GM18505 (cell line): Measurements from ENCODE around the gene ZBTB45.

Experiments
- ATAC-seq: cut with Tn5 transposase; IDR thresholded peaks from one replicate; pipeline ENCODE4 v1.9.1; 2021; ENCODE audit not compliant: unreplicated experiment
- POLR2A ChIP-seq: IDR thresholded peaks from 4 replicates; pipeline ENCODE4 v1.6.1; 2011; ENCODE audit warnings: borderline replicate concordance; ENCODE audit not compliant: insufficient read depth, insufficient read length; ENCODE audit errors: extremely low read depth

Gene ZBTB45

DNA sequence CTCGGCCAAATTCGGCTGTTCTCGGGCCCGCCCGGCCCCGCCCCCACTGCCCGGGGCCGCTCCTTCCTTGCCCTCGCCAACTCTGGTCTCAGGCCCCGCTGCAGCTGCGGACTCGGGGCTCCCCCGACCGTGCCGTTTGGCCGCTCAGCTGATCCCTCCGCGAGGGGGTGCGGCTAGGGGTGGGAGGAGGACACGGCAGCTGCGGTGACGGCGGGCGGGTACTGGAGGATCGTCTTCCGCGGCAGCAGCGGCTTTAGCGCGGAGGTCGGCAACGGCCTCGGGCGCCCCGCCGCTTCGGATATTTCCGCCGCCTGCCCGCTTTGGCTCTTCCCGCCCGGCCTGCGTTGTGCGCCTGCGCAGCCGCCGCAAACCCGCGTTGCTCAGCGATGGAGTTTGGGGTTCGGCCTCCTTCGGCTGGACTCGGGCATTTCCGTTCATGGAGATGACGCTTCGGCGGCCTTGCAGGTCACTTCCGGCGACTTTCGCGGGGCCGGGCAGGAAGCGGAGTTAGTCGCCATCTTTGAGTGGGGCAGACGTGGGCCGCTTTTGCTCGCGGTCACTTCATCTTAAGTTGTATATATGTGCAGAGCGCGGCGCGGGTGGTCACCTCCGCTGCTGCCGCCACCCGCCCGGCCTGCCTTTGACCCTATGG, 39.1 kb upstream of the ZBTB45 start:
- ATAC-seq: peak; percentile 47
- peak; percentile 56 for TF ChIP-seq POLR2A

DNA sequence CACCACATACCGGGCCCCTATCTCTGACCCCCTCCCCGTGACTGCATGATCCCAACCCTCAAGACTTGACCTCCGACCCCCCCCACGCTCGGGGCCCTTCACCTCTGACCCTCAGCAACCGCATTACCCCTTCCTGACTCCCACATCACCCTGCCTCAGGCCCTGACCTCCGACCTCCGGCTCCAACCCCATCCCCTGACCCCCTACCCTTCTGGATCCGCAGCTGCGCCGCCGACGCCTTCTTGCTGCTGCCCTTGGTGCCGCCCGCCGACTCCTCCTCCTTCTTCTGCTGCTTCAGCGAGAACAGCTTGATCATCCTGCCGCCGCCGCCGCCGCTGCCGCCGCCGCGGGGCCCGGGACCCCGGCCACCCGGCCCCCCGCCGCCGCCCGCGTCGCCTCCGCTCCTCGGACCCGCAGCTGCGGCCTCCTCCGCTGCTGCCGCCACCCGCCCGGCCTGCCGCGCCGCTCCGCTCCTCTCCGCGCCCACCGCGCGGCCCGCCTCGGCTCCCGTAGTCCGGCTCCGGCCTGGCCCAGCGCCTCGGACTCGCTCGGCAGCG, 38.5 kb upstream of the ZBTB45 start, which contains the start of gene UBE2M:
UBE2M (minus strand) TSS at position 546 of the 557 bp plus-strand sequence; CDS start at position 316, 230 bp downstream.
- no peak for TF ChIP-seq POLR2A
- peak; percentile 0 for ATAC-seq

DNA sequence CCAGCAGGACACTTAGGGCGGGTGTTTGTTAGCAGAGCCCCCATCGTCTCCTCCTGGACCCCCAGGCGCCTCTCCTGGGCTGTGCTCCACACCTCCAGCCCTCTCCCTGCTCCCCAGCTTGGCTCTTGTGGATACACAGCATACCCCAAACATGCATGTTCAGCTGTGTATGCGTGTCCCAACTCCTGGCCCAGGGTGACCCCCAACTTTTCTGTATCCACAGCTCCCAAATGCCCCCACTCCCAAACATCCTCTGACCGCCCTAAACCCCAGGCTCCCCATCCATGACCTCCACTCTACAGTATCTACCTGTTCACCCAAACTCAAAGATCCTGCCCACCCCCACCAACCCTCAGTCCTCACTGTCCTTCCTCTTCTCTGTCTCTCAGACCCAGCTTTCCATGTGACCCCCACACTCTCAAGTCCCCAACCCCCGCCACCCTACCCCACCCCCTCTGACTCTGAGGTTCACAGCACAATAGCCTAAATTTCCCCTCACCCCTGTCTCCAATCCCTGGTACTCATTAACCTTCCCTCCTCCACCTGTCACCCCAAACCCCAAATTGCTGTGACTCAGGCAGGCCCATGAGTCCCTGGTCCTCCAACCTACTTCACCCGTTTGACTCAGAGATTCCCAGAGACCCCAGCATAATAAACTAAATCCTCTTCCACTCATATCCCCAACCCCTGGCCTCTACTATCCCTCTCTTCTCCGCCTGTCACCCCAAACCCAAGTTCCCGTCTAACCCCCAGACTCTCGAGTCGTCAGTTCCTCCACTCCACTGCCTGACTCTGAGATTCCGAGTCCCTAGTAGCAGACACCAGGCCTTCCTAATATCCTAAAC, 37.8 kb upstream of the ZBTB45 start:
- no peak for TF ChIP-seq POLR2A
- ATAC-seq: no peak

DNA sequence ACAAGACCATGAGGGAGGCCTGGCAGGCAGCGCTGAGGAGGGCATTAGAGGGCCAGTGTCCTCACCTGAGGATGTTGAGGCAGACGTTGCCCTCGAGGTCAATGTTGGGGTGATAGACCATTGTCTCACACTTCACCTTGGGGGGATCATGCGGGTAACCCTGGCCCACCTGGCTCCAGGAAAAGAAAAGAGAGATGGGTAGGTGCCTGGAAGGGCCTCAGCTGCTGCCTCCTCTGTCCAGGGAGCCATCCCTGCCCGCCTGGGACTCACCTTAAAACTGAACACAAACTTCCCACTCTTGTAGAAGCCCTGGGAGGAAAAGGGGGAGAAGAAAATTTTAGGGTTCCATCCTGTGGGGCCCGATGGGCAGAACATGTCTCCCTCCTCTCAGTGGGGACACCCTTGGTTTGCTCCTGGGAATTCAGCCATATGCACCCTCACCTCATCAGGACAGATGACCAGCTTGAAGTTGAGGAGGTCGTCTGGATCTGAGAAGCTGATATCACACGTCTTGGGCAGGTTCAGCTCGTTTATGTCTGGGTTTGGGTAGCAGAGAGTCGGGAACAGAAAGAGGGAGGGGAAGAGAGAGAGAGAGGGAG, 37.1 kb upstream of the ZBTB45 start:
- TF ChIP-seq POLR2A: no peak
- no peak for ATAC-seq

DNA sequence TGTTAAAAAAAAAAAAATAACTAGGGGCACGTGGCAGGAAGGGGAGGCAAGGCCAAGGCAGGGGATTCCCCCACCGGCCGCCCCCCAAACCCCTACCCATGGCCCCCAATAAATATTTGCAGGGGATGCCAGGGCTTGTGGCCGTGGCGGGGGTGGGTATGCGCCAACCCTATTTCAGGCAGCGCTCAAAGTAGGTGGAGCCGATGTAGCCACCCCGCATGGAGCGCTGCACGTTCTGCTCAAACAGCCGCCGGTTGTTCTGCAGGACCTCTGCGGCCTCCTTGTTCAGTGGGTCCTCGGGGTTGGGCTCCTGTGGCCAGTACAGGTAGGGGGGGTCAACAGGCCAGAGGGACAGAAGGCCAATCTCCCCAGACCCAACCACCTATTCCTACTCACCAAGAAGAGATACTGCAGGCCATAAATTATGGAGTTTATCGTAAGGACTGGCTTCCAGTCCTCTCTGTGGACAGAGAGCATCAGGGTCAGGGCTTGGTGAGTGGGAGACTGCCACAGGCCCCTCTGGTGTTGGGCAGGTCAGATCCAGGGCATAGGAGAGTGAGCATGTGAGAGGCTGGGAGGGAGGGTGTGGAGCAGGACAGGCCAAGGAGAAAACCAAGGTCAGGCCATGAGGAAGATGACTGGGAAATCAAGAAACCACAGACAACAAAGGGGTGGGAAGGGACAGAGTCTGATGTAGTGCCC, 36.5 kb upstream of the ZBTB45 start:
- no peak for ATAC-seq
- TF ChIP-seq POLR2A: no peak

DNA sequence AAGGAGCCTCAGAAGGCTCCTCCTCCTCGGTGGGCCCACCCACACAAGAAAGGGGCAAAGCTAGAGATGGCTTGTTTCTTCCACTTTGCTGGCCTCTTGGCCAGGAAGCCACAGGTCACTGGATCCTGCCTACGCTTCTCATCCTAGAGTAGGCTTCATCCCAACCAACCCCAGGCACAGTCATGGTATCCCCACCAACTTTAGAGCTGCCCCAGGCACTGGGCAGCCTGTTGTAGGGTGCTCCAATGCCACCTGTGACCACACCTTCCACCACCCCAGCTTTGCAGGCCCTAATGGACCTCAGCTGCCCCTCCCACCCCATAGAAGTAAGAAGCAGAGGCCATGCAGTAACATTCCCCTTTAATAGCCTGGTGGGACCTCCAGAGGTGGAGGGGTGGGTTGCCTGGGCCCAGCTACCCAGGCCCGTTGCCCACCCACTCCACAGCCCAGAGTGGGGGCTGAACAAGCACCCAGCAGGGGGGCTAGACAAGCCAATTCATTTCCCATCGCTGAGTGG, 35.8 kb upstream of the ZBTB45 start:
- TF ChIP-seq POLR2A: no peak
- no peak for ATAC-seq

DNA sequence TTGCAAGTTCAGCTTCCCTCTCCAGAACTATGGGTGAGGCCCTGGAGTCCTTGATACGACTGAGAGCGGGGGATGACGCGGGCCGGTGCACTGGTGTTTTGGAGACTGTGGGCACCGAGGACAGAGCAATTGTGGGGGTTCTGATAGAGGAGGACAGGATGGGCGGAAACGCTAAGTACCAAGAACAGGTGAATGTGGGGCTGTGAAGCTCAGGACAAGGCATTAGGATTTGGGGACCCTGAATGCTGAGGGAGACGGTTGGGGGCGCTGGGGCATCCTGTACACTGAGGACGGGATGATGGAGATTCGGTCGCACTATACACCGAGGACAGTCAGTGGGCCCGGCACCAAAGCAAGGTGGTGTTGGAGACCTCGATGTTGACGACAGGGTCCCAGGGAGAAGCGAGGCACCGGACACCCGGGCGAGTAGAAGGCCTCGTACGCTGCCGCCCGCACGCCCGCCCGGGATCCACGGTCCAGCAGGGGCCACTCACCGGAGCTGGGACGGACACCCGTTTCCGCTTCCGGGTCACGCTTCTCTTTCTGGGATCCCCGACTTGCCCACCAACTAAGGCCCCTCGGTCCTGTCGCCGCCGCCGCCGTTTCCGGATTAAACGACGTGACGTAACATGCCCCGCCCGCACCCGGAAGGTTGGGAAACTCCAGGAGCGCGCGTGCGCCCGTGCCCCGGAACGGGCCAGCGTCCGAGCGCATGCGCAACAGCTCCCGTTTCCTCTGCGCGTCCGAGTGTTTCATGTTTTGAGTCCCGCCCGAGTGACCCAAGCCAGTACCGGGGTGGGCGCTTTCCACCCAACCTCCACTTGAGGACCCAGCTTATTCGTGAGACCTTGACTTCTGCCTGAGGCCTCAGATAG, 35.1 kb upstream of the ZBTB45 start, which contains the start of gene CHMP2A:
CHMP2A (minus strand) TSS at position 612 of the 875 bp plus-strand sequence. CDS start 893 bp downstream, outside the sequence.
- ATAC-seq: peak; percentile 30
- TF ChIP-seq POLR2A: peak; percentile 88

DNA sequence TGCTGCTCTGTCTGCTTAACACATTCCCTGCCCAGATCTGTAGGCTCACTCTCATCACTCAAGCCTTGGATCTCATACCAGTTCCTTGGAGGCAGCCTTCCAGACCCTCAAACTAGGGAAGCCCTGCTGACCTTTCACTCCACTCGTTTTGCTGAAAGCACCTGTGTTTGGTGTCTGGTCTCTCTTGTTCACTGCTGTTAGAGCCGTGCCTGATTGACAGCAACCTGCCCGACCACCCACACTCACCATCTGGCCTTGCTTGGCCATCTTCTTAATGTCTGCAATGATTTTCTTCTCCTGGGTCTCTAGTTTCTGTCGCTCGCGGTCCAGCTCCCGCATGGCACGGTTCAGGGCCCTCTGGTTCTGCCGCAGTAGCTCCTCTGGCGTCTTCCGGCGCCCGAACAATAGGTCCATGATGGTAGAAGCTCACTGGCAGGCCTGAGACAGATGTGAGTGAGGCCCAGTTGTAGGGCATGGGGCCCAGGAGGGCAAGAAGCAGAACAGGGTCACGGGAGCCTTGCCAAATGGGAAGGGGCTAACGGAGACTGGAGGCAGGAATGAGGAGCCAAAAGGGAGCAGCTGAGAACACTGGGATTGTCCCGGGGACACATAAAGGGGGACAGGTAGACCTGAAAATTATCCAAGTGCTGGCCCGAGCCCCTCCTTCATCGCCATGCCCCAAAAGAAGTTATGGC, 34.3 kb upstream of the ZBTB45 start:
- ATAC-seq: no peak
- no peak for TF ChIP-seq POLR2A

DNA sequence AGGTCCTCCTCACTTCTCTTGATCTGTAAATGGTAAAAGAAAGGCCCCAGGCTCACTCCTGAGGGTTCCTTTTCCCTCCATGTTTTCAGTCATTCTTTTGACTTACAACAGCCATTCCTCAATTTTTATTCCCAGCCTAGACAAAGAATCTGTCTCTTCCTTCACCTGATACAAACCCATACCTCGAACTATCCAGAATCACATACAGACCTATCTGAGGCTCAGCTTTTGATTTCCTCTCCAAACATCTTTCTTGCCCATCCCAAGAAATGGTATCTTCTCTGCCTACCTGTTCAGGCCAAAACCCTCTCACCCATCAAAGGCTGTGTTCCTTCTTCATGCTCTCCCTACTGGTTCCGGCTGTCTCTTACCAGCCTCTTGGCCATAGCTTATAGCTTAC, 33.0 kb upstream of the ZBTB45 start:
- no peak for ATAC-seq
- TF ChIP-seq POLR2A: no peak

DNA sequence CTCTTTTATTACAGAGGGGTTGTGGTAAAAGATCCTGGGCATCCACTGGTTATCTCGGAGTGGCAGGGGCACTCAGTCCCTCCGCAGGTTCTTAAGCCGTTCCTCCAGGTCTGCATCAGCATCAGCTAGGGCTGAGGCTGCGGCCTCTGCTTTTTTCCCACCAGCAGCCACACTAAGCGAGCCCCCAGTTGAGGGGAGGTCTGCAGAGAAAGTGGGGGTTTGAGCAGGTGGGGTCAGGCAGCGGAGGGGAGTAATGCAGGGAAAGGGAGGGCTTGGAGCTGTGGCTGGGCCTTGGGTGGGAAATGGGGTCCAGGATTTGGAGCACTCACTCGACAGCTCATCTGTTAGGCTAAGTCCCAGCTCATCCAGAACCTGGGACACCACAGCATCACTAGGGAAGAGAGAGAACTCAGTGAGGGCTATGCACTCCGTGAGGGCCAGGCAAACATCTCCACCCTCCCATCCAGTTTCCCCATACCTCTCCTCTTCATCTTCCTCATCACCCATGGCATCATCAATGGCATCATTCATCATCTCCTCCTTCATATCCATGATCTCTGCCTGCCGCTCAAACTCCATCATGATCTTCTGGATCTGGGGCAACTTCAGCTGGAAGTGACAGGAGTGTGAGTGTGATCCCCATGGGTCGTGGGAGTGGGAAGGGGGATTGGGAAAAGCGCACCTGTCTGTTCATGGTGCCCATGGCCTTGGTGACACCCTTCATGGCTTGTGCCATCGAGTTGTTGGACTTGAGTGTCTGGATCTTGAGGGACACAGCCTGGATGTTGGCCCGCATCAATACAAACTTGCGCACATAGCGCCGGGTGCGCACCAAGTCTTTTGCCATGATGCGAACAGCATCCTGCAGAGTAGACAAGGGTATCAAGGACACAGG, 32.2 kb upstream of the ZBTB45 start:
- TF ChIP-seq POLR2A: peak; percentile 9
- ATAC-seq: no peak
